D341Med (cell line): ENCODE results near the gene PUS10.
"Not testable (repeated sequence)": the region's sequence is repeated elsewhere in the genome, so short reads cannot be mapped to it uniquely, and the experiment has no call there.

Source experiments
- DNase-seq: peaks from one replicate; pipeline ENCODE4 v3.0.0; 2012; ENCODE audit warnings: low spot score

The PUS10 gene

DNA sequence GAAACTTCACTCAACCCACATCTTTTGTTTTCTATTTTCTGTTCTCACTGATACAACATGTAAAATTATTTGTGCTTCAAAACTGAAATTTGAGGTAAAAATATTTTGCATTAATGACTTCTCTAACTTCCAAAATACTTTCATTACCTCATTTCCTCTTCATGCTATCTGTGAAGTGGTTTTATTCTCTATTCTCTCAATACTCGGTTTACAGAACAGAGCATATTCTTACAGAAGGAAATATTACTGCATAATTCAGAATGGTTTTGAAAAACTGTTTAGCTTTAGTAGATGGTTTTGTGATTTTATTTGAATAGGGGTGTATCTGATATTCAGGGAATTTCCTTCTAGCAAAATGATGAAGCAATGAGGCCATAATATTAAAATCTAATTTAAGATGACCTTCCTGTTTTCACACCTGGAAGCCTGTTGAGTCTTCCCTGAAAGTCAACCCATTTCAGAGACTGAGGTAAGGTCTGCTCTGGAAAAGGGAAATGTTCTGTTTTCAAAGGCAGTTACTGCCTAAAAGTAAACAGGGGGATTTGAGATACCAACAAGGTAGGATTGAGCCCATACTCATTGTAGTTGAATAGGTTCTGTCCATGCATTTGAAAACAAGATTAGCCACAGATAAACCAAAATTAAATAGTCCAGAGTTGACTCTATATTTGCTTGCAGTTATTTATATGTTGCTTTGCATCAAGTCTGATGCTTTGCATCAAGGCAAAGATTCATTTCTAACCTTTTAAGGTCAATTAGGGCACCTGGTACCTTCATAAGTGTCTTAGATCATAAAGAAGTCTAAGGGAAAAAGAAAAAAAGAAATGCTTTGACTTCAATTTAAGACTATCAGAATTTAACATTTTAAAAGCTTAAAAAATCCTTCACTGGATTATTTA lies 51.3 kb downstream of the PUS10 start:
- DNase-seq: no peak

DNA sequence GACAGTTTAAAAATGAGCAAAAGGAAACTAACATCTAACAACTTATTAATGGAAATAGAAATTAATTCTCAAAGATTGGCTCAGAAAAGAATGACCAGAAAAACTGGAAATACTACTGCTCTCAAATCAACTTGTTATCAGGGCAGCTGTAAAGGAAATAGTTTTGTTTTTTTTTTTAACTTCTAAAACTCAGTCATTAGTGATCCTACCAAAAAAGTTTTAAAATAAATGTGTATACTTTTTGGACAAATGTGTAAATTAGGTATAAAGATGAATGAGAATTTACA lies 52.6 kb downstream of the PUS10 start:
- no peak for DNase-seq

GRCh38 chr2:60964651-60965498 lies 53.2 kb downstream of the PUS10 start:
- no peak for DNase-seq

DNA sequence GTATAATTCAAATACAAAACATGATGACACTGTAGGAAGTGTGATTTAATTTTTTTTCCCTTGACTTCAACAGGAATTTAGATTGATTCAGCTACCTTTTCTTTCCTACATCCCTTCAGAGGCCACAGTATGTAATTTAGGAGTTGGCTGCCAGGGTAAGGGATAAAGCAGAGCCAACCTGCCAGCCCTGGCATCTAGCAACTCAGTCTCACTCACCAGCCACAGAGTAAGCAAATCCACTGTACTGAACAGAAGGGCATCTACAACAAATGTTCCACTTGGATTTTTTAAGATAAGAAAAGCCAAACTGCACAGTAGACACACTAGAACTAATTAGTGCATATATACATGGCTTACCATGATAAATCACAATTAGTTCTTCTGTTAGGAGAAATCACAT lies 54.9 kb downstream of the PUS10 start:
- DNase-seq: no peak

- DNase-seq: no peak
These were observed 55.5 kb downstream of the PUS10 start for GRCh38 chr2:60962528-60962927.

GRCh38 chr2:60961457-60961856 lies 56.6 kb downstream of the PUS10 start:
- no peak for DNase-seq

DNA sequence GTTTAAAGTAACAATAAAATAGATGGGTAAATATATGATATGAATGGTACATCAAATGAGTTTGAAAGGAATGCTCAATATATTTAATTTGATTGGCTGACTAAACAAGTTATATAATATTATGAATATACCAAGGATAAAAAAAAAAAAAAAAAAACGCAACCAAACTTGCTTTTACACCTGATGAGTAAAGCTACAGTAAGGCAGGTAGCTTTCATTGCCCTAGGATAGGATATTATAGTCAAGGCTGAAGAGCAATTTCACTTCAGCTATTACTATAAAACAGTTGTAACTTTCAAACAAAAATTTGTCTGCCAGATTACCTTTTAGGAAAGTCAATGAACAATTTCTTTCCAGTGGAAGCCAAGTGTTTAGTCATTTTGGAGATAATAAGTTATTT lies 57.3 kb downstream of the PUS10 start:
- no peak for DNase-seq

GRCh38 chr2:60959501-60959900 lies 58.6 kb downstream of the PUS10 start:
- DNase-seq: no peak

- no peak for DNase-seq
These were observed 59.3 kb downstream of the PUS10 start for GRCh38 chr2:60958800-60959199.

GRCh38 chr2:60958361-60958760 lies 59.7 kb downstream of the PUS10 start:
- DNase-seq: no peak

GRCh38 chr2:60957643-60958042 lies 60.4 kb downstream of the PUS10 start:
- no peak for DNase-seq

GRCh38 chr2:60957224-60957623 lies 60.8 kb downstream of the PUS10 start:
- DNase-seq: no peak

- DNase-seq: no peak
These were observed 63.9 kb downstream of the PUS10 start for GRCh38 chr2:60954139-60954538.

DNA sequence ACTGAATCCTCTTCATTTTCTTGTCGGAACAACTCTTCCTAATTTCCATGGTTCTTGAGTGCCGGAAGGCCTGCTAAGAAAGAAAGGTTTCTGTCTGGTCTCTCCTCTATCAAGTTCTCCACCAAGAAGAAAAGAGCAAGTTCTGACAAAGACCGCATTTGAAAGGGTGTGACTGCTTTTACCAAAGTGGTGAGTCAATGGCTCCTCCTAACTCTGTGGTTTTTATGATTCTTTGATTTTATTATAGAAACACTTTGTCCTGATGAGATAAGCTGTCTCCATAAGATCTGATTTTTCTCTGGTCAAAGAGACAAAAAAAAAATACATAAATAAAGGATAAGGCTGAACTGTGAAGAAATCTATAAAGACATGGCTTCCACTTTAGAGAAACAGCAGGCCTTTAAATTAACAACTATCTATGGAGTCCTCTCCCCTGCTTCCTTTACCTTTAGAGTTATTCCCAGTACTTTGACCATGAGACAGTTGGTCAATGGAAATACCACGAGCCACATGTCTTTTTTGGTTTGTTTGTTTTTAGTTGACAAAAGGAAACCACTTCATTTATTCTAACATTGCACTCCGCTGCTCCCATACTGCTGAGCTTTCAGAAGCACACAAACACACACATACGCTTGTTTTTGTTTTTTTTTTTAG lies 69.0 kb downstream of the PUS10 start:
- DNase-seq: no peak

- DNase-seq: no peak
These were observed 69.9 kb downstream of the PUS10 start for GRCh38 chr2:60948161-60948560.

- no peak for DNase-seq
These were observed 71.0 kb downstream of the PUS10 start for GRCh38 chr2:60947056-60947455.

DNA sequence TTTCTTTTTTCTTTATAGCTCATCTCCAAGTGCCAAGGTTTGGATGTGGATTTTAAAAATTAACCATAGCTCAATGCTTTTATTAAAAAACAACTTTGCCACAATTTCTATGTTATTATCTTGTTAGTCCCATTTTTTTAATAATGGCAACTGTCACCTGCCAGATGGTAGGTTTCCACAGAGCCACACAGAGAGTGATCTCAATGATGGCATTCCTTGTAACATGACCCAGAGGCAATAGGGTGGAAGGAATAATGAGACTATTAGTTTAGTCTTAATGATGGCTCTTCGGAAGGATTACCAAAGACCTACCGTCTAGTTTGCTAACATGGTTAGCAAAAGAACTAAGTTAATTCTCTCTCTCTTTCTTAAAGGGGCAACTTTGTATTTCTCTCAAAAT lies 72.7 kb downstream of the PUS10 start:
- no peak for DNase-seq

GRCh38 chr2:60939622-60940021 lies 78.4 kb downstream of the PUS10 start:
- no peak for DNase-seq

DNA sequence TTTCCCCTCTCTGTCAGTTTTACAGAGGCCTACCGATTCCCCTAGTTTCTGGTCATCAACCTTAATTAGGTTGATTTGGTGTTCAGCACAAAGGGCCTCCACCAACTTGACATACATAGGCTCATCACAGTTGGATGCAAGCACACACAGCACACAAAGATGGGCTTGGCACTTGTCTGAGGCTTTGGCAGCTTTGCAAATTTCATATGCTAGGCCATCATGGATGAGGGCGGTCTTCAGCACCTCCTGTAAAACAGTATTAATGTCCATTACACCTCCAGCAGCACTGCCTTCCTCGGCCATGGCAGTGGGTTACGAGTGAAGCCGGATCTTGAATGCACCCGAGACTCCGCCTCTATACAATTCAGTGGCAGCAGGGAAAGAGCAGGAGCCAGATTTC lies 79.8 kb downstream of the PUS10 start:
- no peak for DNase-seq

DNA sequence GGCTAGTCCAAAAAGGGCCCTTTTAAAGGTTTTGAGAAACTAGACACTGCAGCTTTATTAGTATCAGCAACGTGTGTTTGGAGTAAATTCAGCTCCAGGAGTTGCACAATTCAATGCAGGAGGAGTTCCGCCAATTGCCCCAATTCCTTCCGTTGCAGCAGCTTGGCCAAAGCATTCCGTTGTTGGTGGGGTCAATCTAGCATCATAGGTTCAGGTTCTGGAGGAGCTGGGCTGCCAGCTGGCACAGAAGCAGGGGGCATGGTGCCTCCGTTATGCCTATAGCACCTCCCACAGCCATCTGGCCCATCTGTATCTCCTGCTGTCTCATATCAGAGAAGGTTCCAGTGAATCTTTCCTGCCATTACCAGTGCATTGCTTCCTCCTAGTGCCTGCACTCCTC lies 81.3 kb downstream of the PUS10 start:
- DNase-seq: no peak

- no peak for DNase-seq
These were observed 83.8 kb downstream of the PUS10 start for GRCh38 chr2:60934165-60934722.

DNA sequence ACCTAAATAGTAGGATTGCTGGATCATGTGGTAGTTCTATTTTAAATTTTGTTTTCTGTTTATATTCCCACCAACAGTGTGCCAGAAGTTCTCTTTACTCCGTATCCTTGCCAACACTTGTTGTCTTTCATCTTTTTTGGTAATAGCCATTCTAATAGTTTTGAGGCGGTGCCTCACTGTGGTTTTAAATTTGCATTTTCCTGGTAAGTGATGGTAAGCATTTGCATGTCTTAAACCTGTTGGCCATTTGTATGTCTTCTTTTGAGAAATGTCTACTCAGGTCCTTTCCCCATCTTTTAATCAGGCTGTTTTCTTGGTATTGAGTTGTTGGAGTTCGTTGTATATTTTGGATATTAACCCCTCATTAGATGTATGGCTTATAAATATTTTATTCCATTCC lies 85.1 kb downstream of the PUS10 start:
- DNase-seq: no peak

GRCh38 chr2:60932061-60932460 lies 86.0 kb downstream of the PUS10 start:
- not testable (repeated sequence) for DNase-seq
